HEK293 (cell line): ENCODE measurements around the gene TRAF7.

ENCODE experiments used
- CTCF ChIP-seq: fragments of 450-650 bp; formaldehyde crosslinking; IDR thresholded peaks from 2 replicates; pipeline ENCODE4 v1.5.1; 2016; ENCODE audit warnings: missing biosample characterization, missing genetic modification characterization
- FEZF1 ChIP-seq: fragments of 450-650 bp; formaldehyde crosslinking; IDR thresholded peaks from 2 replicates; pipeline ENCODE4 v1.5.1; 2016; ENCODE audit warnings: missing biosample characterization, missing genetic modification characterization
- PRDM1 ChIP-seq: fragments of 450-650 bp; formaldehyde crosslinking; IDR thresholded peaks from 2 replicates; pipeline ENCODE4; 2016; ENCODE audit warnings: missing biosample characterization, missing genetic modification characterization
- YY1 ChIP-seq: fragments of 450-650 bp; formaldehyde crosslinking; IDR thresholded peaks from 2 replicates; pipeline ENCODE4 v1.5.1; 2018; ENCODE audit warnings: missing biosample characterization, missing genetic modification characterization
- ZNF510 ChIP-seq: fragments of 450-650 bp; formaldehyde crosslinking; IDR thresholded peaks from 2 replicates; pipeline ENCODE4 v1.5.1; 2018; ENCODE audit warnings: mild to moderate bottlenecking, missing genetic modification characterization, missing biosample characterization; ENCODE audit not compliant: insufficient replicate concordance
- ZNF670 ChIP-seq: fragments of 450-650 bp; formaldehyde crosslinking; IDR thresholded peaks from 2 replicates; pipeline ENCODE4 v1.5.1; 2016; ENCODE audit warnings: missing biosample characterization, missing genetic modification characterization, low read depth

GRCh38 chr16:2191446-2191706 is 35.8 kb downstream of the TRAF7 start:
- no peak for TF ChIP-seq FEZF1 (tag by site-specific recombination)
- TF ChIP-seq ZNF510, result no peak
- TF ChIP-seq YY1 (tag by site-specific recombination), result no peak
- TF ChIP-seq CTCF (tag by site-specific recombination), result no peak
- TF ChIP-seq ZNF670 (tag by site-specific recombination), result no peak
- no peak for TF ChIP-seq PRDM1
